ENCODE data around the gene MAP2.

Gene MAP2

DNA sequence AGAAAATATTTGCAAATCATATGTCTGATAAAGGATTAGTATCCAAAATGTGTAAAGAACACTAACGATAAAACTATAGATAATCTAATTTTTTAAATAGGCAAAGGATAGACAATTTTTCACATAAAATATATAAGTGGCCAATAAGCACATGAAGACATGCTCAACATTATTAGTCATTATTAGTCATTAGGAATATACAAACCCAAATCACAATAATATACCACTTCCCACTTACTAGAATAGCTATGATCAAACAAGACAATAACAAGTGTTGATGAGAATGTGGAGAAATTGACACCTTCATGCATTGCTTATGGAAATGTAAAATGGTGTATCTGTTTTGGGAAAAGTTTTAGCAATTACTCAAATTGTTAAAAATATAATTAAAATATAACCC is 12.6 kb upstream of the MAP2 start:
- Mint-ChIP-seq H3K27ac (no peak overlapping the region), H3K4me1 (no peaks in the 10 kb centered on the region), H3K9me3 (peaks cover 5% of the 10 kb centered on the region), H3K27me3 (no peaks in the 10 kb centered on the region), H3K36me3 (no peaks in the 10 kb centered on the region), H3K4me3 (no peak overlapping the region)

DNA sequence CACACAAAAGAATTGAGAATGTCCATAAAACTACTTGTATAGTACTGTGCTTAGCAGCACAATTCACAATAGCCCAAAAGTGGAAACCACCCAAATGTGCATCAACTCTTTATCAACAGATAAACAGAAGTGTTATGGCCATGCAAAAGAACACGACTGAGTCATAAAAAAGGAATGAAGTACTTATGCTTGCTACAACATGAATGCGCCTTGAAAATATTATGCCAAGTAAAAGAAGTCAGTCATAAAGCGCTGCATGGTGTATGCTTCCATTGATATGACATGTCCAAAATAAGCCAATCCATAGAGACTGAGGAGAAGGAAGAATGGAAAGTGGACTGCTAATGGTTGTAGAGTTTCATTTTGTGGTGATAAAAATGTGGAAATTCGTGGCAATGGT is 12.1 kb upstream of the MAP2 start:
- Mint-ChIP-seq H3K27me3 (no peaks in the 10 kb centered on the region), H3K9me3 (peaks cover 5% of the 10 kb centered on the region), H3K4me3 (no peak overlapping the region), H3K36me3 (no peaks in the 10 kb centered on the region), H3K4me1 (no peaks in the 10 kb centered on the region), H3K27ac (no peak overlapping the region)

DNA sequence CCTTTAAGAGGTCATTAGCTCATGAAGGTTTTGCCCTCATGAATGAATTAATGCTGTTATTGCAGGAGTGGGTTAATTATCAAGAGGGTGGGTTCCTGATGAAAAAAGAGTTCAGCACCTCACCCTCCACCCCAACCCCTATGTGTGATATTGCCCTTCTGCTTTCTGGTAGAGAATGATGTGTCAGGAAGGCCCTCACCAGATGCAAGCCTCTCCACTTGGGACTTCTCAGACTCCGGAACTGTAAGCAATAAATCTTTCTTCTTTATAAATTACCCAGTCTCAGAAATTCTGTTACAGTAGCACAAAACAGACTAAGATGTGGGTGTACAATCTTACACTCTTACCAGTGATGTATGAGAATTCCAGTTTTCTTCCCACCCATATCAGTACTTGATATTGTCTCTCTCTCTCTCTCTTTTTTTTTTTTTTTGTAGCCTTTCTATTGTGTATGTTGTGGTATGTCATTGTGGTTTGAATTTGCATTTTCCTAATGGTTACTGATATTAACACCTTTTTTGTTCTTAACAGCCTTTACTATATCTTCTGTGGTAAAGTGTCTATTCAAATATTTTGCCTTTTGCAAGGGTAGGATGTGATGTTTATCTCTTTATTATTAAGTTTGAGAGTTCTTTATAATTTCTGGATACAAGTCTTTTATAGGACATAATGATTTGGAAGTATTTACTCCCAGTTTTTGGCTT is 10.4 kb upstream of the MAP2 start:
- H3K9me3 Mint-ChIP-seq: peaks cover 5% of the 10 kb centered on the region
- no peaks in the 10 kb centered on the region for H3K27me3 Mint-ChIP-seq
- H3K36me3 Mint-ChIP-seq: no peaks in the 10 kb centered on the region
- H3K4me1 Mint-ChIP-seq: no peaks in the 10 kb centered on the region
- no peak overlapping the region for H3K4me3 Mint-ChIP-seq
- H3K27ac Mint-ChIP-seq: no peak overlapping the region

DNA sequence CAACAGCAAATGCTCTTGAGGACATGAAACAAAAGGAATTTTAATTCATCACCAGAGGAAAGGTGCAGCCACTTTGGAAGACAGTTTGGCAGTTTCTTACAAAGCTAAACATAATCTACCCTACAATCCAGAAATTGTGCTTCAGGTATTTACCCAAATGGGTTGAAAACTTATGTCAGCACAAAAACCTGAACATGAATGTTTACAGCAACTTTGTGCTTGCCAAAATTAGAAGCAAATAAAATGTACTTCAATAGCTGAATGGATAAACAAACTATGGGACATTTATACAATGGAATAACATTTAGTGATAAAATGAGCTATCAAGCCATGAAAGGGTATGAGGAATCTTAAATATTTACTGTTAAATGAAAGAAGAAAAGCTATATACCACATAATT is 6.9 kb upstream of the MAP2 start:
- Mint-ChIP-seq H3K27ac (no peak overlapping the region), H3K4me1 (no peaks in the 10 kb centered on the region), H3K9me3 (peaks cover 1% of the 10 kb centered on the region), H3K4me3 (no peak overlapping the region), H3K27me3 (peaks cover 6% of the 10 kb centered on the region), H3K36me3 (no peaks in the 10 kb centered on the region)

DNA sequence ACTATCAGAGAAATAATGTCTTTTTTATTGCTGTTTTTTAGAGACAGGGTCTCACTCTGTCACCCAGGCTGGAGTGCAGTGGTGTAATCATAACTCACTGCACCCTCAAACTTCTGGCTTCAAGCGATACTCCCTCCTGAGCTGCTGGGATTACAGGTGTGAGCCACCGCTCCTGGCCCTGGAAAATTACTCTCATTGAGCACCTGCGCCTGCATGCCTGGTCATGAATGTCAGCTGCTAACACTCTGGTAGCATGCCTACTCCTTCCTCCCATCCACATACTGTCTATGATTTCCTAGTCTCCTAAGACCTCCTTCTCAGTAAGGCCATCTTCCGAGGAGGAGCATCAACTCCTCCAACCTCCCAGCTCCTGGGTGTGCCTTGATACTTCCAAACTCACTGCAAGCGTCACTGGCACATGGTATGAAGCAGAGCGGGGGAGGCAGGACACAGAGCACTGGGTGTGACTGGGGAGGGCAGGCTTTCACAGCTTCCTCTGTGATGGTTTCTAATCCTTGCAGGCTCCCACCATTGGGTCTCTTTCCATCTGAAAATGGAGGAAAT is 1.6 kb upstream of the MAP2 start:
- no peaks in the 10 kb centered on the region for H3K36me3 Mint-ChIP-seq
- no peak overlapping the region for H3K27ac Mint-ChIP-seq
- no peak overlapping the region for H3K4me3 Mint-ChIP-seq
- peaks cover 33% of the 10 kb centered on the region for H3K27me3 Mint-ChIP-seq
- H3K9me3 Mint-ChIP-seq: no peaks in the 10 kb centered on the region
- peaks cover 13% of the 10 kb centered on the region for H3K4me1 Mint-ChIP-seq

DNA sequence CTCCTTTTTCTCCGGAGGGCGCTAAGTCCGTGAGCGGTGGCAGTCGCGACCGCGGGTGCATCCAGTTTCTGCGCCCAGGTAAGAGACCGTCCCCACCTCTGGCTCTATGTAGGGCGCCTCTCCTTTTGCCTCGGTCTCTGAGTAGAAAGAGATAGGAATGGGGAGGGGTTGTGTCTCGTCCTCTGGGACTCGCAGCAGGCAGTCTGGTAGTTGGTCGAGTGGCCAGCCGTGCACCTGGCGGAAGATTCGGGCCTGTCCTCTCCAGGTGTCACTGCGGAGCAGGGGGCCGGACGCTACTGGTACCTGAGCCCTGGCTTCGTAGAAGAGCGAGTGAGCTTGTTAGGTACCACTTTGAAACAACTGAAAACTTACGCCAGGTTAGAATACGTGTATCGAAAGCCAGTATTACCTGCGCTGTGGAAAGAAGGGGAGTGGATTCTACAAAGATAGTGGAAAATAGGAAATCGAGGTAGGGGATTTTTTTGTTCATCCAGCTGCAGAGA is 403 bp downstream of the MAP2 start:
- Mint-ChIP-seq H3K27ac (no peak overlapping the region), H3K27me3 (peaks cover 33% of the 10 kb centered on the region), H3K4me3 (peak overlapping the region; percentile 49), H3K36me3 (no peaks in the 10 kb centered on the region), H3K4me1 (peaks cover 13% of the 10 kb centered on the region), H3K9me3 (no peaks in the 10 kb centered on the region)

DNA sequence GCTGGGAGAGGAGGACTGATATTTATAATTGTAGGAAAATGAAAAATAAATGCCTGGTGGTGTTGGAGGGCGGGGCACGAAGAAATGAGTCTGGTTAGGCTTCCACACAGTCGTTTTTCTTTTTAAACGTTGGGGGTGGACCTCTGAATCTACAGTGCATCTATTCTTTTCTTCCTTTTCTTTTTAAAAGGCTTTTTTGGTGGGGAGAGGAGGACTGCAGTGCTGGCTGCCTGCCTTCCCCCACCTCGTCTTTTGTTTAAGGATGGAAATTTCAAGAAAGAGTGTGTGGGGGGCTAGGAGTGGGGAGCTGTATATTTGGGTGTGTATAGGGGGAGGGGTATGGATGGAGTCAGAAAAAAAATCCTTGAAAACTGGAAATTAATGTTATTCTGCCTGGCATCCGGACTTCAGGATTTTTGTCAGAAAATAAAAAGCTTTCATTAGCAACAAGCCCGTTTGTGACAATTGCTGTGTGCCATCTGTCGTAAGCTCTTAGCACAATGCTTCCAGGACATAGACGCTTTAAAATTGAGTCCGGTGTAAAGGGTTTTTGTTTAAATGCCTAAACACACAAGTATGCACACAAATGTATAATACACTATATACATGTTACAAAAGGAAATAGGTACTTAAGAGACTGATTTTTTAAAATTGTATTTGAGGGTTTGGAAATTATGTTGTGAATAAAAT is 1.1 kb downstream of the MAP2 start:
- Mint-ChIP-seq H3K27me3 (peaks cover 33% of the 10 kb centered on the region), H3K36me3 (no peaks in the 10 kb centered on the region), H3K4me3 (peak overlapping the region; percentile 5), H3K9me3 (no peaks in the 10 kb centered on the region), H3K27ac (no peak overlapping the region), H3K4me1 (peaks cover 13% of the 10 kb centered on the region)

DNA sequence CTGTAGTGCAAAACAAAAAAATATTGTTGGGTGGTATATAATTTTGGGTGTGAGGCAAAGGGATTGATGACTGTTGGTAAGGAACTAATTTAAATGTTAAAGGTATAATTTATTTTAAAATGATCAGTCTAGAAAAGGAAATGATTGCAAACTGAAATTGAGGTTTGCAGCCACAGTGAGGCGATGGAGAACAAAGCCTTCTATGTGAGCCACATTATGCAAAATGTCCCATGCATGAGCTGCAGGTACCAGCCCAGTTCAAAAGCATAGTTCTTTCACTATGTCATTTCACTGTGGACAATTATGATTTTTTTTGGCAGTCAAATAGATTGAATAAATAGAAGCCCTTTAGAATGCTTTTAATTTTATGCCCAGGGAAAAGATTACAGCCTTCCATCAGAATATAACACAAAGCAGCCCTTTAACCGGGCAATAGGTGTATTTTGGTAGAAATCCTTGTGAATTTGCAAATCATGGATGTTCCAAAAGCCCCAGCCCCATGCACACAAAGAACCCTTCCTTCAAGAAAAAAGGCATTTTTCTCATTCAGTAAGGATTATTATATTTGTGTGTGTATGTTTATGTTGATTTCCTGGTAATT is 1.7 kb downstream of the MAP2 start:
- Mint-ChIP-seq H3K4me1 (peaks cover 13% of the 10 kb centered on the region), H3K4me3 (no peak overlapping the region), H3K27ac (no peak overlapping the region), H3K36me3 (no peaks in the 10 kb centered on the region), H3K9me3 (no peaks in the 10 kb centered on the region), H3K27me3 (peaks cover 33% of the 10 kb centered on the region)

DNA sequence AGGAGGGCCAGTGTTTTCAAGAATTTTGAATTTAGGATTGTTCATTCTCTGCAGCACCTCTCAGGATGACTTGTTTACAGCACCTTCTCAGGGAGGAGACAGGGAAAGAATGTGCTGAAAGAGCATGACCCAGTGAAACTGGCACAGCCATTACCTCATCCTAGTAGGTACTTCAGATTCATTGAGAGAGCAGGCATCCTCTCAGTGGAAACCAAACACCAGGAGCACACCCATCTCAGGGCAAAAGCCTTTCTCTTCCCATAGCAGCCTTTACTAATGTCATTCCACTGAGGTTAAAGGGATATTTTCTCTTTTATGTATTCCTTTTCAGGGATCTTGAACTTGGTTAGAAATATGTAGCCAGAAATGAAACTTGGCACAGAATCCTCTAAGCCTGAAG is 2.6 kb downstream of the MAP2 start:
- no peak overlapping the region for H3K4me3 Mint-ChIP-seq
- H3K27me3 Mint-ChIP-seq: peaks cover 31% of the 10 kb centered on the region
- no peaks in the 10 kb centered on the region for H3K36me3 Mint-ChIP-seq
- no peak overlapping the region for H3K27ac Mint-ChIP-seq
- H3K4me1 Mint-ChIP-seq: peaks cover 13% of the 10 kb centered on the region
- H3K9me3 Mint-ChIP-seq: no peaks in the 10 kb centered on the region

DNA sequence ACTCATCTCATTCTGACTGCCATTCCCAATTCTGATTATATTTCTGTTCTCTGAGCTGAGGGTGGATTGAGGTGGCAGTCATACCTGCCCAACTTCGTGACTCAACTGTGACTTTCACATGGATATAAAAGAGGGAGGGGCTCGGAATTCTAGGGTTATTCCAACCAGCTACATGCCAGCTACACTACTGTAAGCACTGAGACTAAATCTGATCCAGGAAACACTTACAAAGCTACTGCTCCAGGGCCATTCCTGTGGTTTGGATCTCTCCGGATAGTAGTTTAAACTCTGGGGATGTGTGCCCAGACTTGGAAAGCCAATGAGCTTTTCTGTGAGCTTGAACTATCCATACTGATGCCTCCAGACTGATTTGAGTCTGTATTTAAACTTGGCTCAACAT is 7.9 kb downstream of the MAP2 start:
- Mint-ChIP-seq H3K36me3 (no peaks in the 10 kb centered on the region), H3K27me3 (peaks cover 3% of the 10 kb centered on the region), H3K4me1 (no peaks in the 10 kb centered on the region), H3K9me3 (no peaks in the 10 kb centered on the region), H3K27ac (no peak overlapping the region), H3K4me3 (no peak overlapping the region)

DNA sequence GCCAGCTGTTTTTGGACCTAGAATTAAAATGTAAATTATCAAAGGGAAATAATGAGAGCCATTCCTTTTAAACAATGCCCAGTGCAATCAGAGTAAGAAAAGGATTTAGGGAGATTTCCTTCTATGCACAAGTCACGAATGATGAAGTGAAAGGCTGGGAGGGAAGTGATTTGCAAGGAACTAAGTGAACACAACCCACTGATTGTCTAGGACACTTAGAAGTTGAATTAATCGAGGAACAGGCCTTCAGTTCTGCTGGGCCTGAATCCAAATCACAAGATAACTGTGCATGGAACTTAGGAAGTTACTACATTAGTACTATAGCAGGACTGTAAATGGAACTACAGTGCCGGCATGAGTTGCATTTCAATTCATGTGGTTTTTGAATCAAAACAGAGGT is 17.7 kb downstream of the MAP2 start:
- Mint-ChIP-seq H3K4me3 (no peak overlapping the region), H3K4me1 (no peaks in the 10 kb centered on the region), H3K9me3 (no peaks in the 10 kb centered on the region), H3K27me3 (peaks cover 2% of the 10 kb centered on the region), H3K27ac (no peak overlapping the region), H3K36me3 (no peaks in the 10 kb centered on the region)

DNA sequence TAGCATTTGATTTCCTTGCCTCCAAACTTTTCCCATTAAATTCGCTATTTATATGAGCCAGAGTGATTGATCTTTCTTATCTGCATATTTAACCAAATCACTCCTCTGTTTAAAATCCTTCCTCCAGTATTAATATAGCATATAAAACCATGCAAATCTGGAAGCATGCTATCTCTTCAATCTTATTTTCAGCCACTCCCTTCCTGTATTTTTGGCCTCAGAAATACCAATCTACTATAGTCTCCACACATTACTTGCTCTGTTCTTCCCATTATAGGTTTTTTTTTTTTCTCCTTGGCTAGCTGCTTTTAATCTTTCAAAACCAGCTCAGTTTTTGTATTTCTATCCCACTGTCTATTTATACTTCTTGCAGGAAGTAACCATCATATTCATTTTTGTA is 19.1 kb downstream of the MAP2 start:
- H3K27ac Mint-ChIP-seq: no peak overlapping the region
- H3K9me3 Mint-ChIP-seq: no peaks in the 10 kb centered on the region
- H3K36me3 Mint-ChIP-seq: no peaks in the 10 kb centered on the region
- no peak overlapping the region for H3K4me3 Mint-ChIP-seq
- no peaks in the 10 kb centered on the region for H3K4me1 Mint-ChIP-seq
- H3K27me3 Mint-ChIP-seq: peaks cover 2% of the 10 kb centered on the region

DNA sequence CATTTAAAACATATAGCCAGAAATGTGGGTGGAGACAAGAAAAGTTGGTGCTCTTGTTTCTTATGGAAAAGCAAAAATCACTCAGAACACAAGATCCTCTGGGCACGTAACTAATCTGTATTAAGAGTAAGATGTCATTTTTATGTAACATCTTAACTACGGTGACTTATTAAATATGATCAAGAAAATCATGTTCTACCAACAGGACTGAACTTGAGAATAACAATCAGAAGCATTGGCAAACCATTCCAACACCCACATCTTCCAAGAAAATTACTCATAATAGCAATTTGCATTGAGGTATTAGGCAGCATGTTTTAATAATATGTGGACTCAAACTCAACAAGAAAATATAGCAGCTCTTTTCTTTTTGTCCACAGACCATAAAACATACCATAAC is 21.6 kb downstream of the MAP2 start:
- H3K4me1 Mint-ChIP-seq: no peaks in the 10 kb centered on the region
- H3K4me3 Mint-ChIP-seq: no peak overlapping the region
- no peaks in the 10 kb centered on the region for H3K9me3 Mint-ChIP-seq
- H3K36me3 Mint-ChIP-seq: no peaks in the 10 kb centered on the region
- peaks cover 2% of the 10 kb centered on the region for H3K27me3 Mint-ChIP-seq
- no peak overlapping the region for H3K27ac Mint-ChIP-seq

DNA sequence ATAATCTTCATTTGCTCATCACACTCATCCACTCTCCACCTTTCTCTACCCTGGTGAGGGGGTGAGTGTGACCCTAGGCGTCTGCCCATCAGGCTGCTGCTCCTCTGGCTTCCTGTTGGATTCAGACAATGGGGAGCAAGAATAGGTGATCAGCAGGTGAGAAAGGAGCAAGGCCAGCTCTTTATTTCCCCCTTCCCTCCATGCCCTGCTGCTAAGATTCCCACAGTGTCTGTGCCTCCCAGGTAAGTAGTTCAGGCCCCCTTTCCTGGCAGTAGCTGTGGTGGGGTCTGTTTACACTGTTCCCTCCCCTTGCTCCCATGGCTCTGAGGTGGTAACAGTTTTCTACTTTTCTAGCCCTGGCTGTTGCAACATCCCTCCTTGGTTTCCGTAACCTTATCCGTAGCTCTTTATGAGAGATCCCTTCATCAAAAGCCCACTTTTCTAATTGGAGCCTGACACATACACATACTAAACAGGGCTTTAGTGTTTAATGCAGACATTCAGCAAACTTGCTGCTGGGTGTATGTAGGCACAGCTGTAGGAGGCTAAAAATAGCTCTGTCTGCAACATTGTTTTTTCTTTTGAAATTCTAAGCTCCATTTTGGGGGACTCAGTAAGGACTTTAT is 27.5 kb downstream of the MAP2 start:
- H3K27ac Mint-ChIP-seq: no peak overlapping the region
- no peaks in the 10 kb centered on the region for H3K9me3 Mint-ChIP-seq
- H3K4me3 Mint-ChIP-seq: no peak overlapping the region
- no peaks in the 10 kb centered on the region for H3K36me3 Mint-ChIP-seq
- H3K4me1 Mint-ChIP-seq: no peaks in the 10 kb centered on the region
- H3K27me3 Mint-ChIP-seq: no peaks in the 10 kb centered on the region

DNA sequence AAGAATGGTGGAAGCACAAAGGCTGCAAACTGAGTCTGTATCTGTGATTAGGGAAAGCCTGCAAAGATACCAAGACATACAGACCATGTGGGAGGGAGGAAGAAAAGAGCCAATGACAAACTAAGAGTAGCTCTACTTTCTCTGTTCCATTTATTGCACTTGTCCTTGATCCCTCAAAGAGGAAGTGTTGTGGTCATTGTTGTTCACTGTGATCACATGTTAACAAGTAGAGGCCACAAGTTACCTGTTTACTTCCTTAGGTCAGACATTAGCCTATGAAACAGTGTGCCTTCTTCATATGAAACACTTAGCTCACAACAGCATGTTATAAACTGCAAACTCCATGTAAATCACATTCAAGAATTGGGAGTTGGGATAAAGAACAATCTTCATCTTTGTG is 32.6 kb downstream of the MAP2 start:
- H3K27me3 Mint-ChIP-seq: no peaks in the 10 kb centered on the region
- H3K9me3 Mint-ChIP-seq: no peaks in the 10 kb centered on the region
- H3K4me1 Mint-ChIP-seq: no peaks in the 10 kb centered on the region
- no peak overlapping the region for H3K27ac Mint-ChIP-seq
- H3K36me3 Mint-ChIP-seq: no peaks in the 10 kb centered on the region
- H3K4me3 Mint-ChIP-seq: no peak overlapping the region
